Peyer's patch (tissue), 4 donors: Measurements from ENCODE around the gene AICDA. TPM values are rescaled to one million over a fixed set of nuclear protein-coding genes. Genes with fewer than 3 reads are reported as not detected.

Source experiments
- DNase-seq, 3 donors: peaks; one replicate each; pipeline ENCODE4 v3.0.0-alpha.2; 2017 to 2019
- H3K27ac ChIP-seq, 4 donors: fragments of 200-600 bp; sonication (generic); one replicate each; pipeline ENCODE4 v1.5.1; 2016 to 2019
- H3K27me3 ChIP-seq, 2 donors: fragments of 200-600 bp; sonication (generic); one replicate each; pipeline ENCODE4 v1.5.1; 2019
- H3K36me3 ChIP-seq, 3 donors: fragments of 200-600 bp; sonication (generic); one replicate each; pipeline ENCODE4 v1.5.1; 2016 to 2019
- H3K4me1 ChIP-seq, 4 donors: fragments of 200-600 bp; sonication (generic); one replicate each; pipeline ENCODE4 v1.5.1; 2016 to 2019
- H3K4me3 ChIP-seq, 4 donors: fragments of 200-600 bp; sonication (generic); 1 replicate in 3 of 4; 2 replicates in 1 of 4; pipeline ENCODE4 v1.5.1; 2016 to 2019; ENCODE audit warnings: mild to moderate bottlenecking in 1 of 4
- H3K9me3 ChIP-seq, 4 donors: fragments of 200-600 bp; sonication (generic); one replicate each; pipeline ENCODE4 v1.5.1; 2016 to 2019; ENCODE audit warnings: mild to moderate bottlenecking in 1 of 4
- CTCF ChIP-seq, 6 experiments: fragments of 450-650 bp in 4 of 6; fragments of 200-600 bp in 2 of 6; sonication (generic) in 1 of 6; IDR thresholded peaks; one replicate each; pipeline ENCODE4 v1.5.1; 2017 to 2019; ENCODE audit warnings: antibody characterized with exemption in 6 of 6, mild to moderate bottlenecking in 3 of 6, moderate library complexity in 1 of 6
- POLR2A ChIP-seq, 2 donors: fragments of 450-650 bp; IDR thresholded peaks; one replicate each; pipeline ENCODE4 v1.5.1; 2017; ENCODE audit warnings: antibody characterized with exemption in 2 of 2, mild to moderate bottlenecking in 2 of 2, moderate library complexity in 2 of 2
- total RNA-seq, 4 donors: library from RNA; depleted of rRNA; stranded (reverse); fragments of >200 nt; gene quantifications; one replicate each; pipeline ENCODE4 v1.1.0, GENCODE V29; 2016

AICDA gene
- total RNA-seq, 4 donors from 2014 or later, result 1.8 to 5.4 (median 1.9) TPM; not detected in 1

- peak in 2 of 3 donors; percentile 56 to 57 for DNase-seq
- Histone ChIP-seq H3K27me3 (no peaks in the 10 kb centered on the region), H3K4me3 (no peak overlapping the region), H3K36me3 (no peaks in the 10 kb centered on the region), H3K9me3 (no peaks in the 10 kb centered on the region), H3K27ac (no peak overlapping the region), H3K4me1 (peaks cover 0 to 13% (median 2%) of the 10 kb centered on the region in 4 donors)
- no peak for TF ChIP-seq POLR2A (IDR thresholded peaks at IDR 0.05)
- TF ChIP-seq CTCF (IDR thresholded peaks at IDR 0.05), result no peak
Observed at GRCh38 chr12:8648576-8649205, 36.0 kb upstream of the AICDA start.

GRCh38 chr12:8647968-8648367 lies 35.3 kb upstream of the AICDA start:
- Histone ChIP-seq H3K4me1 (peaks cover 0 to 13% (median 2%) of the 10 kb centered on the region in 4 donors), H3K4me3 (no peak overlapping the region), H3K9me3 (no peaks in the 10 kb centered on the region), H3K27ac (no peak overlapping the region), H3K27me3 (no peaks in the 10 kb centered on the region), H3K36me3 (no peaks in the 10 kb centered on the region)
- no peak for DNase-seq
- no peak for TF ChIP-seq CTCF (IDR thresholded peaks at IDR 0.05)
- no peak for TF ChIP-seq POLR2A (IDR thresholded peaks at IDR 0.05)

DNA sequence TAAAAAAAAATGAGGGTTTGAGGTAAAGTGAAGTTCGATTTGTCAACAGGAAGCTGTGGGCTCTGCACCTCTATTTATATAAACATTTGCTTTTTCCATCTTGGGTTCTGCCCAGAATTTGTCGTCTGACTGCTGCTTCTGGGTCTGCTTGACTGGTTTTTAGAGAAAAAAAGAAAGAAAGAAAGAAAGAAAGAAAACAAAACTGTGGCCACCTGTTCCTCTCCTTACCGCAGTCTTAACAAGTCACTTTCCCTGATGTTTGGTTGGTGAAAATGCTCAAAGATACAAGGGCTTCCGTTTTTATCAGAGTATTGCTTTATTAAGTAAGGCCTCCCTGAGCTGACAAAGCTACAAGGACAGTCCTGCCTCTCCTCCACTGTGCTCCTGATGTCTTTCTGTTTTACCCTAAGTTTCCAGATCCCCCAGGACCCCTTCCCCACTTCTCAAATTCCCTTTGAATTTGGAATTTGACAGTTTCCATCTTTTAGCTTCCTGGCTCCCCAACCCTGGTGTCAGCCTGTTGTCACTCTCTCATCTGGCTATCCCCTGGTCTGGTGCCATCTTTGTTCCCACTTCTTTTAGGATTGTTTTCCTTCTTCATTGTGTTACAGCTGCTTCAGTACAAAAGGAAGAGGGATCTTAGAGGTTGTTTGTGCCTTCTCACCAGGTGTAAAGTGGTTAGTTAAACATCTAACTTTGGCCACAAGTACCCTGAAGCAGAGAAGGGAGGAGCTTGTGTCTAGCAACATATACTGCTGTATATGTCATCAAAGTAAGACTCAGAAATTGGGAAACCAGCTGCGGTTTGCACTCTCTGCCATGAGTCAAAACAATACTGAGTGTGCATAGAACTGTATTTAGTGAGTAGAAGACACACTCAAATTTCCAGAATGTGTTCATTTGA lies 31.9 kb upstream of the AICDA start:
- H3K27ac ChIP-seq, result peak overlapping the region in 3 of 4 donors; percentile 37 to 66 (median 50)
- no peaks in the 10 kb centered on the region for H3K27me3 ChIP-seq
- DNase-seq, result peak in 2 of 3 donors; percentile 64 to 80
- TF ChIP-seq CTCF (IDR thresholded peaks at IDR 0.05) (no peak), POLR2A (IDR thresholded peaks at IDR 0.05) (no peak)
- H3K4me1 ChIP-seq, result peaks cover 0 to 13% (median 2%) of the 10 kb centered on the region in 4 donors
- no peak overlapping the region for H3K4me3 ChIP-seq
- H3K36me3 ChIP-seq, result no peaks in the 10 kb centered on the region
- H3K9me3 ChIP-seq, result no peaks in the 10 kb centered on the region

- H3K27me3 ChIP-seq, result no peaks in the 10 kb centered on the region
- TF ChIP-seq CTCF (IDR thresholded peaks at IDR 0.05) (no peak), POLR2A (IDR thresholded peaks at IDR 0.05) (no peak)
- H3K36me3 ChIP-seq, result no peaks in the 10 kb centered on the region
- no peak for DNase-seq
- no peak overlapping the region for H3K4me3 ChIP-seq
- peaks cover 0 to 7% (median 2%) of the 10 kb centered on the region in 4 donors for H3K4me1 ChIP-seq
- H3K27ac ChIP-seq, result no peak overlapping the region
- H3K9me3 ChIP-seq, result no peaks in the 10 kb centered on the region
Observed at GRCh38 chr12:8642775-8643174, 30.1 kb upstream of the AICDA start.

DNA sequence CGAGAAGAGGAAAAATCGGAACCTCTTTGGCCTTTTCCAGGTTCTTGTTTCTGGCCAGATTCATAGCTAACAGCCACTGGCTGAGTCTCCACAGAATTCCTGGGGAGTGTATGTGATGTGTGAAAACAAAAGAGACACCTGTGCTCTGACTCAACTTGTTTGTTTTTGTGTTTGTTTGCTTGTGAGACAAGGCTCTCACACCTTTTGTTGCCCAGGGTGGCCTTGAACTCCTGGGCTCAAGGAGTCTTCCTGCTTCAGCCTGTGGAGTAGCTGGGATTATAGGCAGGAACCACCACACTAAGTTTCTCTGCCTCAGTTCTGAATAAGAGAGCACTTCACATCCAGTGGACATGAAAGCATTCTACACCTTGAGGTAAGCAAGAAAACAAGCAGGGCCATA lies 27.3 kb upstream of the AICDA start:
- no peaks in the 10 kb centered on the region for H3K9me3 ChIP-seq
- H3K36me3 ChIP-seq, result no peaks in the 10 kb centered on the region
- DNase-seq, result no peak
- no peaks in the 10 kb centered on the region for H3K27me3 ChIP-seq
- no peak for TF ChIP-seq CTCF (IDR thresholded peaks at IDR 0.05)
- TF ChIP-seq POLR2A (IDR thresholded peaks at IDR 0.05), result no peak
- no peak overlapping the region for H3K27ac ChIP-seq
- H3K4me1 ChIP-seq, result peaks cover 0 to under 1% (median 0%) of the 10 kb centered on the region in 4 donors
- no peak overlapping the region for H3K4me3 ChIP-seq
